Measurements from ENCODE around the gene CHMP6. TPM values are rescaled to one million over a fixed set of nuclear protein-coding genes. Genes with fewer than 3 reads are reported as not detected.
"Not testable (repeated sequence)": the region's sequence is repeated elsewhere in the genome, so short reads cannot be mapped to it uniquely, and the experiment has no call there.

CHMP6 gene
- total RNA-seq, 1 donor: 19.4 TPM

GRCh38 chr17:81015136-81015535, 23.5 kb downstream of the CHMP6 start:
- TF ChIP-seq, protein P1, sequence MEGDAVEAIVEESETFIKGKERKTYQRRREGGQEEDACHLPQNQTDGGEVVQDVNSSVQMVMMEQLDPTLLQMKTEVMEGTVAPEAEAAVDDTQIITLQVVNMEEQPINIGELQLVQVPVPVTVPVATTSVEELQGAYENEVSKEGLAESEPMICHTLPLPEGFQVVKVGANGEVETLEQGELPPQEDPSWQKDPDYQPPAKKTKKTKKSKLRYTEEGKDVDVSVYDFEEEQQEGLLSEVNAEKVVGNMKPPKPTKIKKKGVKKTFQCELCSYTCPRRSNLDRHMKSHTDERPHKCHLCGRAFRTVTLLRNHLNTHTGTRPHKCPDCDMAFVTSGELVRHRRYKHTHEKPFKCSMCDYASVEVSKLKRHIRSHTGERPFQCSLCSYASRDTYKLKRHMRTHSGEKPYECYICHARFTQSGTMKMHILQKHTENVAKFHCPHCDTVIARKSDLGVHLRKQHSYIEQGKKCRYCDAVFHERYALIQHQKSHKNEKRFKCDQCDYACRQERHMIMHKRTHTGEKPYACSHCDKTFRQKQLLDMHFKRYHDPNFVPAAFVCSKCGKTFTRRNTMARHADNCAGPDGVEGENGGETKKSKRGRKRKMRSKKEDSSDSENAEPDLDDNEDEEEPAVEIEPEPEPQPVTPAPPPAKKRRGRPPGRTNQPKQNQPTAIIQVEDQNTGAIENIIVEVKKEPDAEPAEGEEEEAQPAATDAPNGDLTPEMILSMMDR (IDR thresholded peaks at IDR 0.05; ENCODE audit: insufficient read depth, low read depth, low read length): no peak
- no peak overlapping the region for H3K4me3 ChIP-seq (ENCODE audit: low read depth, low read length)
- DNase-seq (ENCODE audit: low read depth): no peak

GRCh38 chr17:81016575-81016974, 24.9 kb downstream of the CHMP6 start:
- no peak overlapping the region for H3K4me3 ChIP-seq (ENCODE audit: low read depth, low read length)
- TF ChIP-seq, protein P1 (IDR thresholded peaks at IDR 0.05; ENCODE audit: insufficient read depth, low read depth, low read length): no peak
- DNase-seq (ENCODE audit: low read depth): no peak

DNA sequence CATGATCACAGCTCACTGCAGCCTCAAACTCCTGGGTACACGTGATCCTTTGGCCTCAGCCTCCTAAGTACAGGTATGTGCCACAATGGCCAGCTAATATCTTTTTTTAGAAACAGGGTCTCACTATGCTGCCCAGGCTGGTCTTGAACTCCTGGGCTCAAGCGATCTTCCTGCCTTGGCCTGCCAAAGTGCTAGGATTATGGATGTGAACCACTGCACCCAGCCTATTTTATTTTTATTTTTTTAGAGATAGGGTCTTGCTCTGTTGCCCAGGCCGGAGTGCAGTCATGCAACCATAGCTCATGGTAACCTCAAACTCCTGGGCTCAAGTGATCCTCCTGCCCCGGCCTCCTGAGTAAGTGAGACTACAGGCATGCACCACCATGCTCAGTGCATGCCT, 25.7 kb downstream of the CHMP6 start:
- H3K4me3 ChIP-seq (ENCODE audit: low read depth, low read length); DNase-seq (ENCODE audit: low read depth): not testable (repeated sequence)

GRCh38 chr17:81018044-81018802, 26.6 kb downstream of the CHMP6 start:
- peak overlapping the region; percentile 38 for H3K4me3 ChIP-seq (ENCODE audit: low read depth, low read length)
- DNase-seq (ENCODE audit: low read depth): peak; percentile 80
- TF ChIP-seq, protein P1 (IDR thresholded peaks at IDR 0.05; ENCODE audit: insufficient read depth, low read depth, low read length): no peak

DNA sequence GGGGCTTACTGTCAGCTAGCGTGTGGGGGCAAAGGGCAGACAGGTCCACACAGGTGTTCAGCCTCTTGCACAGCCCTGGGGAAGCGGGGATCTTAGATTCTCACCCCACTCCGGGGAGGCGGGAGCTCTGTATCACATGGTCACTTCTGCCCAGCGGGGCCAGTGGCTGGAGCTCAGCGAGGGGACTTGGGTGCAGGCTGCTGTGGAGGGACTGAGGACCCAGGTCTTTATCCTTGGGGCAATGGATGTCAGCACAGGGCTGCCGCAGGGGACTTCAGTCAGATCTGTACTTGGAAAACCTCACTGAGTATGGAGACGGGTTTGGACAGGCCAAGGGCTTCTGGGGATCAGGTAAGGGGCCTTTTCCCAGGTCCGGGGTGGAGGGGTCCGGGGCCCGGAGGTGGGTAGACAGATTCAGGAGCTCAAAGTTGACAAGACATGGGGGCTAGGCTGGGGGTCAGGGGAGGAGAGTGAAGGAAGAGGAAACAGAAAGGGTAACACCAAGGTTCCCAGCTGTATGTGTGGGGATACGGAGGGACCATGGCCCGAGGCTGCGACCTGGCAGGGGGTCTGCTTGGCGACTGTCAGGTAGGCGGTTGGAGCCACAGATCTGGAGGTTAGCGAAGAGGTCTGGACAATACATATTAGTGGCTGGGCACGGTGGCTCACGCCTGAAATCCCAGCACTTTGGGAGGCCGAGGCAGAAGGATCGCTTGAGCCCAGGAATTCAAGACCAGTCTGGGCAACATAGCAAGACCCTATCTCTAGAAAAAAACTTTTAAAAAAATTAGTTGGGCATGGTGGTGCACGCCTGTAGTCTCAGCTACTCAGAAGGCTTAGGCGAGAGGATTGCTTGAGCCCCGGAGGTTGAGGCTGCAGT, 28.2 kb downstream of the CHMP6 start:
- TF ChIP-seq, protein P1 (IDR thresholded peaks at IDR 0.05; ENCODE audit: insufficient read depth, low read depth, low read length): no peak
- no peak overlapping the region for H3K4me3 ChIP-seq (ENCODE audit: low read depth, low read length)
- no peak for DNase-seq (ENCODE audit: low read depth)

- no peak overlapping the region for H3K4me3 ChIP-seq (ENCODE audit: low read depth, low read length)
- DNase-seq (ENCODE audit: low read depth): no peak
- TF ChIP-seq, protein P1 (IDR thresholded peaks at IDR 0.05; ENCODE audit: insufficient read depth, low read depth, low read length): no peak
Observed at GRCh38 chr17:81020443-81020766, 28.8 kb downstream of the CHMP6 start.

- TF ChIP-seq, protein P1 (IDR thresholded peaks at IDR 0.05; ENCODE audit: insufficient read depth, low read depth, low read length): no peak
- H3K4me3 ChIP-seq (ENCODE audit: low read depth, low read length): no peak overlapping the region
- no peak for DNase-seq (ENCODE audit: low read depth)
Observed at GRCh38 chr17:81020767-81021497, 29.3 kb downstream of the CHMP6 start.

All from fibroblast of villous mesenchyme (primary cell).